Measurements from ENCODE around the gene FAM3B. TPM values are rescaled to one million over a fixed set of nuclear protein-coding genes. Genes with fewer than 3 reads are reported as not detected.

Gene FAM3B
- total RNA-seq, 2 donors from 2014 or later, result 2.1 to 3.1 TPM

DNA sequence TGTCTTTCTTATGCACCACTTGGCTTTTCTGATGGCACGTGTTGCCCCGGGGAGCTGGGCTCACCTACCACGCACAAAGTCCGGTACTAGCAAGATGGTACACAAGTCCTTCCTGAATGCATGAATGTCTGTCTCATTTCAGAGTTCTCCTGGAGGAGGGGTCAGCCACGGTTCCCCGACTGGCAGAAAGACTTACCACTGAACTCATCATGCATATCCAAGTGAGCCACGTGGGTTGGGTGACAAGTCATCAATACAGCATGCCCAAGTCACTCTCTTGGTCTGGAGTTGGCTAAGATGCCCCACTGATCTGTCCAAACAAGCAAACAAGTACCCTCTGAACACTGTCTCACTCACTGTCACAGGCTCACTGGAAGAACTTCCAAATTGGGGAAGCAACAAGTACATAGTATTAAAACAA, 80.9 kb downstream of the FAM3B start:
- H3K36me3 ChIP-seq (ENCODE audit: control insufficient read depth, insufficient read depth, low read length), result no peaks in the 10 kb centered on the region
- Mint-ChIP-seq H3K4me3 (no peak overlapping the region), H3K27me3 (ENCODE audit: insufficient read depth) (no peaks in the 10 kb centered on the region), H3K27ac (no peak overlapping the region), H3K4me1 (peaks cover 5% of the 10 kb centered on the region), H3K9me3 (peaks cover 7% of the 10 kb centered on the region), H3K36me3 (ENCODE audit: low read depth) (no peaks in the 10 kb centered on the region)
- peak; percentile 17 for DNase-seq
- H3K9ac ChIP-seq (ENCODE audit: extremely low read depth, low read length, poor library complexity, severe bottlenecking), result no peak overlapping the region
- H3K4me3 ChIP-seq (ENCODE audit: low read length), result no peak overlapping the region
- H3K27me3 ChIP-seq (ENCODE audit: control insufficient read depth, insufficient read depth, low read length, poor library complexity, severe bottlenecking), result no peaks in the 10 kb centered on the region
- H3K9me3 ChIP-seq (ENCODE audit: control insufficient read depth, low read length), result no peaks in the 10 kb centered on the region
- H3K4me1 ChIP-seq (ENCODE audit: control insufficient read depth, insufficient read depth, low read length), result no peaks in the 10 kb centered on the region
- TF ChIP-seq, protein P1, sequence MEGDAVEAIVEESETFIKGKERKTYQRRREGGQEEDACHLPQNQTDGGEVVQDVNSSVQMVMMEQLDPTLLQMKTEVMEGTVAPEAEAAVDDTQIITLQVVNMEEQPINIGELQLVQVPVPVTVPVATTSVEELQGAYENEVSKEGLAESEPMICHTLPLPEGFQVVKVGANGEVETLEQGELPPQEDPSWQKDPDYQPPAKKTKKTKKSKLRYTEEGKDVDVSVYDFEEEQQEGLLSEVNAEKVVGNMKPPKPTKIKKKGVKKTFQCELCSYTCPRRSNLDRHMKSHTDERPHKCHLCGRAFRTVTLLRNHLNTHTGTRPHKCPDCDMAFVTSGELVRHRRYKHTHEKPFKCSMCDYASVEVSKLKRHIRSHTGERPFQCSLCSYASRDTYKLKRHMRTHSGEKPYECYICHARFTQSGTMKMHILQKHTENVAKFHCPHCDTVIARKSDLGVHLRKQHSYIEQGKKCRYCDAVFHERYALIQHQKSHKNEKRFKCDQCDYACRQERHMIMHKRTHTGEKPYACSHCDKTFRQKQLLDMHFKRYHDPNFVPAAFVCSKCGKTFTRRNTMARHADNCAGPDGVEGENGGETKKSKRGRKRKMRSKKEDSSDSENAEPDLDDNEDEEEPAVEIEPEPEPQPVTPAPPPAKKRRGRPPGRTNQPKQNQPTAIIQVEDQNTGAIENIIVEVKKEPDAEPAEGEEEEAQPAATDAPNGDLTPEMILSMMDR (conservative IDR thresholded peaks at IDR 0.05), result no peak
- 90 to 92% methylated on average over 5 to 7 of the region's 7 CpGs for WGBS, 2 experiments (ENCODE audit: insufficient coverage in 1 of 2, insufficient read length in 1 of 2)
- no peak overlapping the region for H3K27ac ChIP-seq (ENCODE audit: low read depth, low read length)

DNA sequence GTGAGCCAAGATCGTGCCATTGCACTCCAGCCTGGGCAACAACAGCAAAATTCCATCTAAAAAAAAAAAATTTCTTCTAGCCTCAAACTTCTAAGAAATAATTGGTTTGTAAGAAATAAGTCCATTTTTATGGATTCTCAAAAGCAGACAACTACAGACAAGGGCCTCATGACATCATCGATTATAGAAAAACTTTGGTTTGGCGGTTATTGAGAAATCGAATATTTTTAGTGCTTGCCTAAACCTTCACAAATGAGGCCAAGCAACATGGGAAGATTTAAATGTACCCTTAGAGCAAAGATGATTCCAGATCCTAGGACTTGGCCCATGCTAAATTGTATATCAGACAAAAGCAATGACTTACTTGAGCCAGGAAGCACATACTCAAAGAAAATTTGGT, 81.7 kb downstream of the FAM3B start:
- H3K4me1 ChIP-seq (ENCODE audit: control insufficient read depth, insufficient read depth, low read length), result no peaks in the 10 kb centered on the region
- no peaks in the 10 kb centered on the region for H3K27me3 Mint-ChIP-seq (ENCODE audit: insufficient read depth)
- H3K27ac ChIP-seq (ENCODE audit: low read depth, low read length), result no peak overlapping the region
- TF ChIP-seq, protein P1 (conservative IDR thresholded peaks at IDR 0.05), result no peak
- WGBS, 2 experiments (ENCODE audit: insufficient coverage in 1 of 2, insufficient read length in 1 of 2), result 90 to 97% methylated on average over 3 to 4 of the region's 4 CpGs
- H3K27ac Mint-ChIP-seq, result no peak overlapping the region
- peaks cover 5% of the 10 kb centered on the region for H3K4me1 Mint-ChIP-seq
- no peaks in the 10 kb centered on the region for H3K36me3 Mint-ChIP-seq (ENCODE audit: low read depth)
- H3K9ac ChIP-seq (ENCODE audit: extremely low read depth, low read length, poor library complexity, severe bottlenecking), result no peak overlapping the region
- DNase-seq, result no peak
- no peak overlapping the region for H3K4me3 ChIP-seq (ENCODE audit: low read length)
- H3K27me3 ChIP-seq (ENCODE audit: control insufficient read depth, insufficient read depth, low read length, poor library complexity, severe bottlenecking), result no peaks in the 10 kb centered on the region
- no peaks in the 10 kb centered on the region for H3K36me3 ChIP-seq (ENCODE audit: control insufficient read depth, insufficient read depth, low read length)
- H3K9me3 ChIP-seq (ENCODE audit: control insufficient read depth, low read length), result no peaks in the 10 kb centered on the region
- H3K9me3 Mint-ChIP-seq, result peaks cover 7% of the 10 kb centered on the region
- no peak overlapping the region for H3K4me3 Mint-ChIP-seq

DNA sequence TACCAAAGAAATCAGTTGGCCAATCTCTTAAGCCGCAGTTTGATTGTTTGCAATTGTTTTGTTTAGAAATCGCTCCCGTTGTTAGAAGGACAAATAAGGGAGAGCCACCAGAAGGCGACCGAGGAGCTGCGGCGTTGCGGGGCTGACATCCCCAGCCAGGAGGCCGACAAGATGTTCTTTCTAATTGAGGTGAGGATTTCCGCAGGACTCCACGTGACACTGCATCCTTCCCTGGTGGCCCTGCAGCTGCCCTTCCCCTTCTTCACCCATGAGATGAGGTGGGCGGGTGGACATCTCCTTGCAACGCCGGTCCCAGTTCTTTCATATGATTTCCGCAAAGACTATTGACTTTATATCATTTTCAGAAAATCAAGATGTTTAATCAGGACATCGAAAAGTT, 82.2 kb downstream of the FAM3B start:
- TF ChIP-seq, protein P1 (conservative IDR thresholded peaks at IDR 0.05), result no peak
- Histone ChIP-seq H3K9me3 (ENCODE audit: control insufficient read depth, low read length) (no peaks in the 10 kb centered on the region), H3K27ac (ENCODE audit: low read depth, low read length) (no peak overlapping the region), H3K27me3 (ENCODE audit: control insufficient read depth, insufficient read depth, low read length, poor library complexity, severe bottlenecking) (no peaks in the 10 kb centered on the region), H3K4me3 (ENCODE audit: low read length) (no peak overlapping the region), H3K9ac (ENCODE audit: extremely low read depth, low read length, poor library complexity, severe bottlenecking) (no peak overlapping the region), H3K4me1 (ENCODE audit: control insufficient read depth, insufficient read depth, low read length) (no peaks in the 10 kb centered on the region), H3K36me3 (ENCODE audit: control insufficient read depth, insufficient read depth, low read length) (no peaks in the 10 kb centered on the region)
- peaks cover 5% of the 10 kb centered on the region for H3K4me1 Mint-ChIP-seq
- no peaks in the 10 kb centered on the region for H3K27me3 Mint-ChIP-seq (ENCODE audit: insufficient read depth)
- no peak overlapping the region for H3K4me3 Mint-ChIP-seq
- DNase-seq, result no peak
- H3K9me3 Mint-ChIP-seq, result peaks cover 7% of the 10 kb centered on the region
- no peak overlapping the region for H3K27ac Mint-ChIP-seq
- WGBS, 2 experiments (ENCODE audit: insufficient coverage in 1 of 2, insufficient read length in 1 of 2), result 93 to 95% methylated on average over 13 to 16 of the region's 16 CpGs
- no peaks in the 10 kb centered on the region for H3K36me3 Mint-ChIP-seq (ENCODE audit: low read depth)
